Adrenal gland (tissue), 5 donors: ENCODE data around the gene ZCCHC14.

Experiments used
- POLR2A ChIP-seq, 2 donors: fragments of 450-650 bp; IDR thresholded peaks; one replicate each; pipeline ENCODE4 v1.6.1; 2017; ENCODE audit warnings: antibody characterized with exemption in 2 of 2, mild to moderate bottlenecking in 2 of 2, moderate library complexity in 1 of 2
- TF ChIP-seq, protein P1 (sequence below), 6 experiments: fragments of 450-650 bp in 4 of 6; fragments of 200-600 bp in 2 of 6; sonication (generic) in 1 of 6; IDR thresholded peaks; 1 replicate in 5 of 6; 2 replicates in 1 of 6; pipeline versions ENCODE4 v1.5.1 to v1.8.0; 2016 to 2021; ENCODE audit warnings: antibody characterized with exemption in 6 of 6, mild to moderate bottlenecking in 2 of 6, moderate library complexity in 1 of 6
- donor health status: DM: no; HTN: no; CAD: no.

DNA sequence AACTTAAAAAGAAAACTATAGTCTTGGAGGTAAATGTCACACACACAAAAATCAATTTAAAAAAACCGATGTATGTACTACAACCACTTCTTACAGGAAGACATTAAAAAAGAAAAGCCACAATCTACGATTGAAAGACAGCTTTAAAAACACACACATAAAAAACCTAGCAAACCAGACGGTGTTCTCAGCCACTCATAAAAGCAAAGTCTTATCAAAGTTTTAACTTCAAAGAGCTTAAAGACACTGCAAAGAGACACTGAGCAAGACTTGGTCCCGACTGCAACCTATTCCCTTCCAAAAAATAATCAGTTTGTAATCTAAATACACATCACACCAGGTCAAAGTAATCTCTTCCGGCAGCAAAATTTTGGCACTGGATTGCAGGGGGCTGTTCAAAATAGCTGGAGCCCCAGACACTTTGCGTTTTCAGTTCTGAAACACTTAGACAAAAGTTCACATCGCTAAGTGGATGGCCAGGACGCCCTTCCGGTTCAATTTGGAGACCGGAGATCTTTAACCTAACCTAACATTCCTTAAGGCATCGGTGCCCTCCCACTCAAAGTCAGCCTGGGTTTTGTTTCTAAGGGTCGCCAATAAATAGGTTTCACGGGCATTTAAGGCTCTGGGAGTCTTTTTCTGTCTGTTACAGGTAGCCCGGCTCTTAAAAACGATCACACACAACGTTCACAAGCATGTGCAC lies 2.6 kb downstream of the ZCCHC14 start:
- TF ChIP-seq, protein P1, sequence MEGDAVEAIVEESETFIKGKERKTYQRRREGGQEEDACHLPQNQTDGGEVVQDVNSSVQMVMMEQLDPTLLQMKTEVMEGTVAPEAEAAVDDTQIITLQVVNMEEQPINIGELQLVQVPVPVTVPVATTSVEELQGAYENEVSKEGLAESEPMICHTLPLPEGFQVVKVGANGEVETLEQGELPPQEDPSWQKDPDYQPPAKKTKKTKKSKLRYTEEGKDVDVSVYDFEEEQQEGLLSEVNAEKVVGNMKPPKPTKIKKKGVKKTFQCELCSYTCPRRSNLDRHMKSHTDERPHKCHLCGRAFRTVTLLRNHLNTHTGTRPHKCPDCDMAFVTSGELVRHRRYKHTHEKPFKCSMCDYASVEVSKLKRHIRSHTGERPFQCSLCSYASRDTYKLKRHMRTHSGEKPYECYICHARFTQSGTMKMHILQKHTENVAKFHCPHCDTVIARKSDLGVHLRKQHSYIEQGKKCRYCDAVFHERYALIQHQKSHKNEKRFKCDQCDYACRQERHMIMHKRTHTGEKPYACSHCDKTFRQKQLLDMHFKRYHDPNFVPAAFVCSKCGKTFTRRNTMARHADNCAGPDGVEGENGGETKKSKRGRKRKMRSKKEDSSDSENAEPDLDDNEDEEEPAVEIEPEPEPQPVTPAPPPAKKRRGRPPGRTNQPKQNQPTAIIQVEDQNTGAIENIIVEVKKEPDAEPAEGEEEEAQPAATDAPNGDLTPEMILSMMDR (IDR thresholded peaks at IDR 0.05), result no peak
- no peak for TF ChIP-seq POLR2A (IDR thresholded peaks at IDR 0.05)
